ENCODE results near the gene A3GALT2. TPM values are rescaled to one million over a fixed set of nuclear protein-coding genes. Genes with fewer than 3 reads are reported as not detected.

The A3GALT2 gene
- total RNA-seq, 1 donor from 2014 or later = not detected

- DNase-seq (ENCODE audit: low spot score) = no peak
Observed at GRCh38 chr1:33350611-33351280, 29.8 kb upstream of the A3GALT2 start.

GRCh38 chr1:33349778-33350610, 29.1 kb upstream of the A3GALT2 start:
- DNase-seq (ENCODE audit: low spot score) = peak; percentile 88

GRCh38 chr1:33349081-33349759, 28.3 kb upstream of the A3GALT2 start:
- no peak for DNase-seq (ENCODE audit: low spot score)

GRCh38 chr1:33348676-33349080, 27.8 kb upstream of the A3GALT2 start:
- DNase-seq (ENCODE audit: low spot score) = no peak

GRCh38 chr1:33348194-33348593, 27.3 kb upstream of the A3GALT2 start:
- no peak for DNase-seq (ENCODE audit: low spot score)

GRCh38 chr1:33347650-33347992, 26.7 kb upstream of the A3GALT2 start:
- DNase-seq (ENCODE audit: low spot score) = no peak

GRCh38 chr1:33346927-33347649, 26.2 kb upstream of the A3GALT2 start:
- no peak for DNase-seq (ENCODE audit: low spot score)

GRCh38 chr1:33346533-33346926, 25.6 kb upstream of the A3GALT2 start:
- DNase-seq (ENCODE audit: low spot score) = no peak

GRCh38 chr1:33344896-33345560, 24.1 kb upstream of the A3GALT2 start:
- DNase-seq (ENCODE audit: low spot score) = no peak

- no peak for DNase-seq (ENCODE audit: low spot score)
Observed at GRCh38 chr1:33343539-33343938, 22.6 kb upstream of the A3GALT2 start.

GRCh38 chr1:33342041-33342723, 21.3 kb upstream of the A3GALT2 start:
- DNase-seq (ENCODE audit: low spot score) = peak; percentile 81

GRCh38 chr1:33341190-33341589, 20.3 kb upstream of the A3GALT2 start:
- no peak for DNase-seq (ENCODE audit: low spot score)

GRCh38 chr1:33339413-33339812, 18.5 kb upstream of the A3GALT2 start:
- no peak for DNase-seq (ENCODE audit: low spot score)

GRCh38 chr1:33338440-33339211, 17.7 kb upstream of the A3GALT2 start:
- peak; percentile 68 for DNase-seq (ENCODE audit: low spot score)

- no peak for DNase-seq (ENCODE audit: low spot score)
Observed at GRCh38 chr1:33338048-33338439, 17.1 kb upstream of the A3GALT2 start.

GRCh38 chr1:33337441-33337840, 16.5 kb upstream of the A3GALT2 start:
- no peak for DNase-seq (ENCODE audit: low spot score)

GRCh38 chr1:33336580-33336979, 15.7 kb upstream of the A3GALT2 start:
- no peak for DNase-seq (ENCODE audit: low spot score)

GRCh38 chr1:33335020-33335419, 14.1 kb upstream of the A3GALT2 start:
- DNase-seq (ENCODE audit: low spot score) = no peak

GRCh38 chr1:33334081-33334552, 13.2 kb upstream of the A3GALT2 start:
- no peak for DNase-seq (ENCODE audit: low spot score)

- no peak for DNase-seq (ENCODE audit: low spot score)
Observed at GRCh38 chr1:33332881-33333280, 12.0 kb upstream of the A3GALT2 start.
